ENCODE measurements around the gene STX2. TPM values are rescaled to one million over a fixed set of nuclear protein-coding genes. Genes with fewer than 3 reads are reported as not detected.
"Not testable (repeated sequence)": the region's sequence is repeated elsewhere in the genome, so short reads cannot be mapped to it uniquely, and the experiment has no call there.

STX2 gene
- 41.9 and 58.3 TPM in 2 replicates for total RNA-seq

- peak; percentile 83 for DNase-seq (ENCODE audit: low read depth)
- H3K4me3 ChIP-seq (ENCODE audit: low read depth, low read length): peak within 1 kb of the TSS; percentile 86
- TF ChIP-seq CTCF (IDR thresholded peaks at IDR 0.05; ENCODE audit: insufficient read depth, low read depth, low read length): peak; percentile 49
These were observed at the start of gene STX2 for GRCh38 chr12:130838951-130839769. Gene STX2 (minus strand): TSS chr12:130839250. CDS start chr12:130839099, 151 bp downstream.

DNA sequence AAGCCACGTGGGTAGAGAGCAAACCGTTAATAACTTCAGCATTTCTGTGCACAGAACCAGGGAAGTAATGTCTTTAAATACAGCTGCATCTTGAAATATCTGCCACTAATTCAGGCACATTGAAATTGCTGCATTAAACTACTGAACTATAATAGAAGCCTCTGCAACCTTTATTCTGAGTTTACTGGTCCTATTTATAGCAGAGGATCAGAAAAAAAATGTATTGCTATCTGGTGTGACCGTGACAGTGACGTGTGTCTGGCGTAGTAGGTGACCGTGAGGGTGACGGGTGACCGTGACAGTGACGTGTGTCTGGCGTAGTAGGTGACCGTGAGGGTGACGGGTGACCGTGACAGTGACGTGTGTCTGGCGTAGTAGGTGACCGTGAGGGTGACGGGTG, 48.1 kb upstream of the STX2 start:
- not testable (repeated sequence) for DNase-seq (ENCODE audit: low read depth); H3K4me3 ChIP-seq (ENCODE audit: low read depth, low read length)

DNA sequence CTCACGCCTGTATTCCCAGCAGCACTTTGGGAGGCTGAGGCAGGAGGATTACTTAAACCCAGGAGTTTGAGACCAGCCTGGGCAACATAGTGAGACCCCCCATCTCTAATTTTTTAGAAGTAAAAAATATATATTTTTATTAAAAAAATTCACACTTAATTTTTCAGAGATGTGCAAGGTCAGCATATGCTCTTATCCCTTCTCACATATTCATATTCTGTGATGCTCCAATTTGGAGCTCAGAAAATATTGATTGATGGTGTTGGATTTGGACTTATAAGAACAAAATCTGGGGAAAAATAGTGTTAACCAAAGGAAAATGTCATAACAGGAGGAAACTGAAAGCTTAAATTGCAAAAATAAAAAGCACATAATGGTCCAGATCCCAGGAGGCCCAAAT, 42.5 kb upstream of the STX2 start:
- no peak for TF ChIP-seq CTCF (IDR thresholded peaks at IDR 0.05; ENCODE audit: insufficient read depth, low read depth, low read length)
- no peak for DNase-seq (ENCODE audit: low read depth)
- H3K4me3 ChIP-seq (ENCODE audit: low read depth, low read length): no peak overlapping the region

DNA sequence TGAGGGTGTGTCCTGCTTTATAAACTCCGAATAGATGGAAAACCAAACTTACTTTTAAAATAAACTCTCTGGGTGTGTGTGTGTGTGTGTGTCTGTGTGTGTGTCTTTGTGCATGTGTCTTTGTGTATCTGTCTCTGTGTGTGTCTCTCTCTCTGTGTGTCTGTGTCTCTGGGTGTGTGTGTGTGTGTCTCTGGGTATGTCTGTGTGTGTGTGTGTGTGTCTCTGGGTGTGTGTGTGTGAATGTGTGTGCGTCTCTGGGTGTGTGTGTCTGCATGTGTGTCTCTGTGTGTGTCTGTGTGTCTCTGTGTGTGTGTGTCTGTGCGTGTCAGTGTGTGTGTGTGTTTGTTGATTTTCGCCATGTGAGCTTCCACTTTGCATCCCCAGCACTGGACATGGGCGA, 42.0 kb upstream of the STX2 start:
- no peak for DNase-seq (ENCODE audit: low read depth)
- TF ChIP-seq CTCF (IDR thresholded peaks at IDR 0.05; ENCODE audit: insufficient read depth, low read depth, low read length): no peak
- H3K4me3 ChIP-seq (ENCODE audit: low read depth, low read length): no peak overlapping the region

DNA sequence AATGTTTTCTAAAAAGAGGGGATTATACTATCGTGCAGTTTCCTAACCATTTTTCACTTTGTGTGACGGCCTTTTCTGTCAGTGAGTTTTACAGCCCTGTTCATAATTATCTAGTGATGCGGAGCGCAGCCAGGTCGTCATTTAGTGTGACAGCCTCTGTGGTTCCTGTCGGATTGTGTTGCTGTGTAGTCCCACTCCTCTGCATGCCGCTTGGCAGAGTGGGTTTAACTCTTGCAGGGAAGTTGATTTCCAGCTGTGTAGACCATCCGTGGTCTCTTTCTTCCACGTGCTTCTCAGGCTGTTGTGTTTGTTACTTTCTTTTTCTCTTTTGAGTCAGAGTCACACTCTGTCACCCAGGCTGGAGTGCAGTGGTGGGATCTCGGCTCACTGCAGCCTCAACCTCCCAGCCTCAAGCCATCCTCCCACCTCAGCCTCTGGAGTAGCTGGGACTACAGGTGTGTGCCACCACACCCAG, 41.4 kb upstream of the STX2 start:
- H3K4me3 ChIP-seq (ENCODE audit: low read depth, low read length): peak overlapping the region; percentile 50
- no peak for DNase-seq (ENCODE audit: low read depth)
- TF ChIP-seq CTCF (IDR thresholded peaks at IDR 0.05; ENCODE audit: insufficient read depth, low read depth, low read length): no peak

DNA sequence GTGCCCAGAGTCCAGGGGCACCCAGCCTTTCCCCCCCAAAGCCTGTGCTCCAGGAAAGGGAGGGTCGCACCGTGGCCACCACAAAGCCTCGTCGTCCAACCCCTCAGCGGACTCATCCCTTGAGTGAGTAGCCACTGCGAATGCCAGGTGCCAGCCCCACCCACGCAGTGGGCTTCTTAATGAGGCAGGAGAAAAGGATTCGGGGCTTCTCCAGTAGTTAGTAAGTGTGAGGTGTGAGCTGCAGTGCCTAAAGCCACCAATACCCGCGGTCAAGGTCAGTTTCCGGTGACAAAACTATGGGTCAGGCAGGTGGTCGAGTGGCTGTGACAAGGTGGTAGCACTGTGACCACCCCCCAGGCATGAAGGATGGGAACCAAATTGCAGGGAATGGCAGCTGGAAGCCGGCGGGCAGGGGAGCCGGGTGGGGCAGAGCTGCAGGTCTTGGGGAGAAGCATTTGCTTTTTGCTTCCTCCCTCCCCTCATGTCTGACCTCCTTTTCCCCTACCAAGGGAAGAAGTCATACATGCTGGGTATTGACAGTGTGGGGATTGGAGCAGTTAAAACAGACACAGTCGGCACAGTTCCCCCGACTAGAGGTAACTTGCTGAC, 40.8 kb upstream of the STX2 start:
- no peak for DNase-seq (ENCODE audit: low read depth)
- H3K4me3 ChIP-seq (ENCODE audit: low read depth, low read length): no peak overlapping the region
- TF ChIP-seq CTCF (IDR thresholded peaks at IDR 0.05; ENCODE audit: insufficient read depth, low read depth, low read length): no peak

DNA sequence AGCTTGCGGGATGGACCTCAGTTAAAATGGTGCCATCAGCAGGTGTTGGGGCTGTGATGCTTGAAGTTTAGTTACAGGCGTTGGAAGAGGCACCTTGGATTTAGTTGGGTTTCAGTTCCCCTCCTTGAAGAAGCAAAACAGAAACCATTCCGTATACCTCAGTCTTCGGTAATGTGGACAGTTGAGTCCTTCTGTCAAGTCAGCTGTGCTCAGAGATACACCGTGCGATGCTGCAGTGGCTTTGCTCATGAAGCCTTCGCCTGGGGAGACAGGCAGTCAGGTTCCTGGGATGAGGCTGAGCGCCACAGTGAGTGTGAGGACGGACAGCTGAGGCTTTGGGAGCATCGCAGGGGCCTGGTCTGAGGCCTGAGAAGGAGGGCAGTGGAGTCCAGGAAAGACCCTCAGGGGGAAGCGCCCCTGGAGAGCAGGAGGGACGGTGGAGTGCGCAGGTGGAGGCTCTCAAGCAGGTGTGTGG, 40.2 kb upstream of the STX2 start:
- no peak for DNase-seq (ENCODE audit: low read depth)
- TF ChIP-seq CTCF (IDR thresholded peaks at IDR 0.05; ENCODE audit: insufficient read depth, low read depth, low read length): no peak
- no peak overlapping the region for H3K4me3 ChIP-seq (ENCODE audit: low read depth, low read length)
